ENCODE data around the gene RAD51B. TPM values are rescaled to one million over a fixed set of nuclear protein-coding genes. Genes with fewer than 3 reads are reported as not detected.

The RAD51B gene
- total RNA-seq, 1 experiment from 2014 or later = 29.9 TPM

GRCh38 chr14:67934087-67934486 is 114.5 kb downstream of the RAD51B start:
- Histone ChIP-seq H3K27me3 (ENCODE audit: insufficient read depth, low read depth) (no peaks in the 10 kb centered on the region), H3K27ac (no peak overlapping the region), H2AFZ (no peak overlapping the region), H4K20me1 (ENCODE audit: insufficient read depth) (no peaks in the 10 kb centered on the region), H3K9me2 (ENCODE audit: insufficient read depth) (no peaks in the 10 kb centered on the region), H3K4me2 (no peak overlapping the region), H3K79me2 (ENCODE audit: low read depth) (no peaks in the 10 kb centered on the region), H3F3A (ENCODE audit: insufficient read depth, low read depth) (no peaks in the 10 kb centered on the region), H3K4me3 (no peak overlapping the region), H3K36me3 (ENCODE audit: low read depth) (no peaks in the 10 kb centered on the region), H3K4me1 (replicated peaks; ENCODE audit: insufficient read depth) (0 out of 2 replicates have a peak, but pooled peaks cover 7% of the 10 kb centered on the region), H3K9me3 (ENCODE audit: insufficient read depth, low read depth) (peaks cover 3% of the 10 kb centered on the region; the same call in 1 of the 2 replicates)
- TF ChIP-seq EZH2 (IDR thresholded peaks at IDR 0.05; ENCODE audit: low read depth) = no peak
- peak; percentile 79 for TF ChIP-seq CTCF (conservative IDR thresholded peaks at IDR 0.05)
- intact Hi-C loops (cut with micrococcal nuclease; ENCODE audit: unreplicated experiment) = loop anchor here (1.0 to 2.0 kb wide), 5 partner anchors 97 to 882 kb away; no protein-coding TSS in a partner anchor
- no TSS peak for BruUV-seq (replicated peaks)
- ChIA-PET POLR2A (ENCODE audit: unreplicated experiment) (interaction anchor here (0.7 kb wide), 2 partner anchors 885 to 891 kb away, joined by 3 read pairs; no protein-coding TSS in a partner anchor), CTCF (interaction anchor here (0.5 to 1.4 kb wide), 5 partner anchors 10 to 885 kb away, joined by 3 to 8 read pairs (median 3); no protein-coding TSS in a partner anchor)
- peak in 1 of 2 experiments; percentile 64 for DNase-seq

GRCh38 chr14:67934862-67935261 is 115.3 kb downstream of the RAD51B start:
- 0 out of 2 replicates have a peak, but pooled peaks cover 7% of the 10 kb centered on the region for H3K4me1 ChIP-seq (replicated peaks; ENCODE audit: insufficient read depth)
- peaks cover 3% of the 10 kb centered on the region; the same call in 1 of the 2 replicates for H3K9me3 ChIP-seq (ENCODE audit: insufficient read depth, low read depth)
- H3F3A ChIP-seq (ENCODE audit: insufficient read depth, low read depth) = no peaks in the 10 kb centered on the region
- no peaks in the 10 kb centered on the region for H3K79me2 ChIP-seq (ENCODE audit: low read depth)
- H3K4me2 ChIP-seq = no peak overlapping the region
- CTCF ChIA-PET = interaction anchor here (0.7 to 1.4 kb wide), 2 partner anchors 255 to 885 kb away, joined by 3 to 8 read pairs; no protein-coding TSS in a partner anchor
- no peaks in the 10 kb centered on the region for H3K36me3 ChIP-seq (ENCODE audit: low read depth)
- no peak overlapping the region for H3K27ac ChIP-seq
- H2AFZ ChIP-seq = no peak overlapping the region
- POLR2A ChIA-PET (ENCODE audit: unreplicated experiment) = interaction anchor here (0.7 kb wide), 1 partner anchor 884 kb away, joined by 3 read pairs; no protein-coding TSS in a partner anchor
- no peak overlapping the region for H3K4me3 ChIP-seq
- H3K9me2 ChIP-seq (ENCODE audit: insufficient read depth) = no peaks in the 10 kb centered on the region
- TF ChIP-seq EZH2 (IDR thresholded peaks at IDR 0.05; ENCODE audit: low read depth) = no peak
- TF ChIP-seq CTCF (conservative IDR thresholded peaks at IDR 0.05) = no peak
- DNase-seq = no peak
- intact Hi-C loops (cut with micrococcal nuclease; ENCODE audit: unreplicated experiment) = loop anchor here (1.0 to 2.0 kb wide), 5 partner anchors 98 to 881 kb away; no protein-coding TSS in a partner anchor
- BruUV-seq (replicated peaks) = no TSS peak
- no peaks in the 10 kb centered on the region for H3K27me3 ChIP-seq (ENCODE audit: insufficient read depth, low read depth)
- H4K20me1 ChIP-seq (ENCODE audit: insufficient read depth) = no peaks in the 10 kb centered on the region

GRCh38 chr14:67935371-67935770 is 115.8 kb downstream of the RAD51B start:
- ChIA-PET POLR2A (ENCODE audit: unreplicated experiment) (no interaction called here), CTCF (no interaction called here)
- H3K4me3 ChIP-seq = no peak overlapping the region
- intact Hi-C loops (cut with micrococcal nuclease; ENCODE audit: unreplicated experiment) = loop anchor here (2.0 kb wide), 1 partner anchor 641 kb away; no protein-coding TSS in a partner anchor
- peaks cover 3% of the 10 kb centered on the region; the same call in 1 of the 2 replicates for H3F3A ChIP-seq (ENCODE audit: insufficient read depth, low read depth)
- H3K9me2 ChIP-seq (ENCODE audit: insufficient read depth) = no peaks in the 10 kb centered on the region
- H3K27ac ChIP-seq = no peak overlapping the region
- DNase-seq = no peak
- H3K36me3 ChIP-seq (ENCODE audit: low read depth) = no peaks in the 10 kb centered on the region
- H3K79me2 ChIP-seq (ENCODE audit: low read depth) = no peaks in the 10 kb centered on the region
- no peak overlapping the region for H3K4me2 ChIP-seq
- no peaks in the 10 kb centered on the region for H3K27me3 ChIP-seq (ENCODE audit: insufficient read depth, low read depth)
- H2AFZ ChIP-seq = no peak overlapping the region
- peaks cover 3% of the 10 kb centered on the region; the same call in 1 of the 2 replicates for H3K9me3 ChIP-seq (ENCODE audit: insufficient read depth, low read depth)
- H3K4me1 ChIP-seq (replicated peaks; ENCODE audit: insufficient read depth) = peaks cover 10% of the 10 kb centered on the region
- H4K20me1 ChIP-seq (ENCODE audit: insufficient read depth) = no peaks in the 10 kb centered on the region
- no TSS peak for BruUV-seq (replicated peaks)
- TF ChIP-seq EZH2 (IDR thresholded peaks at IDR 0.05; ENCODE audit: low read depth) = no peak
- TF ChIP-seq CTCF (conservative IDR thresholded peaks at IDR 0.05) = no peak
